Activated CD4-positive, alpha-beta T cell treated with anti-CD3 and anti-CD28 coated beads for 1 hour (primary cell): ENCODE data around the gene TTC28.

Experiments used
- DNase-seq: peaks from one replicate; pipeline ENCODE4 v3.0.0-alpha.2; 2020

TTC28 gene

GRCh38 chr22:28435982-28436381, 243.7 kb downstream of the TTC28 start:
- no peak for DNase-seq

DNA sequence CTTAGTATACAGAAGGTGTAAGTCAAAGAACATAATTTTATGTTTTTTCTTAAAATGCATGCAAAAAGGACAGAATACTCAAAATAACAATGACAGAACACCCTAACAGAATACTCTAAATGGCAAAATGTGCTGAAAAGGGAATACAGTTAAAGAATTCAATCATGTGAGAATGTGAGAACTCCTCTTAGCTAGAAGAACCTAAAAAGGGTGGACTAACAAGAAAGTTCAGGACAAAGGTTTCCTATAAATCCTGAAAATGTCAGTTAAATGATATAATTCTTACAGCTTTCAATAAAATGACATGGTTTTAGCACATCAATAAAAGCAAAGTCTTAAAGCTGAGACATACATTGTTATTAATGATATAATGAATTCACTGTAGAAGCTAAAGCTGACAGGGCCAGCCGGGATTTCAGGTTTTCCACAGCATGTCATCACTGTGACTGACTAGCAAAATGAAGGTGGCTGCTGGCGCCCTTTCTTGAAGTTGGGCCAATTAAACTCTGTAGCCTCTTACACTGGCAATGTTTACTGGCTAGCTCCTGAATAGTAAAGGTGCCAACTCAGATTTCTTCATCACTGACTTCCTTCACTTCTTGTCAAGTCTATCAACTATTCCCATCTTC, 244.4 kb downstream of the TTC28 start:
- DNase-seq: no peak

GRCh38 chr22:28430466-28431025, 249.1 kb downstream of the TTC28 start:
- DNase-seq: no peak

GRCh38 chr22:28429711-28430110, 249.9 kb downstream of the TTC28 start:
- DNase-seq: no peak

DNA sequence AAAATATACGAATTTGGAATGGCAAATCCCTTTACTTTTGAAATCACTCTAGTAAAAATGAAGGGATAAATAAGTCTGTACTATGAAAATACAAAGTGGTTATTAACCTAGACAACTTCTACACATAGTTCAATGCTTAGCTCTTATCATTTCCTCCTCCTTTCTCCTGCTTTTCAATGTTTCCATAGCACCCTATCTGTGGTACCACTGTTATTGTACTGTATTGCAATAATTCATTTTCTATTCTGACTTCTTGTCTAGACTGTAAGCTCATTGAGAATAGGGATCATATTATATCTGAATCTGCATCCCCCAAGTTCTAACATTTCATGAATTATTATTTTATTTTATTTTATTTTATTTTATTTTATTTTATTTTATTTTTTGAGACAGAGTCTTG, 251.4 kb downstream of the TTC28 start:
- DNase-seq: no peak

- DNase-seq: no peak
Observed at GRCh38 chr22:28426346-28427132, 253.1 kb downstream of the TTC28 start.

DNA sequence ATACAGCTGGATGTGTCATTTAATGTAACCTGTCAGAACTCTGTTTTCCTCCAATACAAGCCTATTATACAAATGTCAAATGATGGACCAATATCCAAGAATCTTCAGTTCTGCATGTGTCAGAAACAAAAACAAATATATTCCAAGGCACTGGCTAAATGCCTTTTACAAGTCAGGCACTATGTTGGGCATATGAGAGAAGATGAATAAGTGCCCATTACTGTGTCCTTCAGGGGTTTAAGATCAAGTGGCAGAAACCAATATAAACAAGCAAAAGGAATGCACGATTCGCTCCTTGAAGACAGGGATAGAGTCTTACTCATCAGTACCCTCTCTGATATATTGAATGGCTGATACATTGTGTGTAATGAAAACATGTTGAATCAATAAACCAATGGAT, 254.4 kb downstream of the TTC28 start:
- no peak for DNase-seq

DNA sequence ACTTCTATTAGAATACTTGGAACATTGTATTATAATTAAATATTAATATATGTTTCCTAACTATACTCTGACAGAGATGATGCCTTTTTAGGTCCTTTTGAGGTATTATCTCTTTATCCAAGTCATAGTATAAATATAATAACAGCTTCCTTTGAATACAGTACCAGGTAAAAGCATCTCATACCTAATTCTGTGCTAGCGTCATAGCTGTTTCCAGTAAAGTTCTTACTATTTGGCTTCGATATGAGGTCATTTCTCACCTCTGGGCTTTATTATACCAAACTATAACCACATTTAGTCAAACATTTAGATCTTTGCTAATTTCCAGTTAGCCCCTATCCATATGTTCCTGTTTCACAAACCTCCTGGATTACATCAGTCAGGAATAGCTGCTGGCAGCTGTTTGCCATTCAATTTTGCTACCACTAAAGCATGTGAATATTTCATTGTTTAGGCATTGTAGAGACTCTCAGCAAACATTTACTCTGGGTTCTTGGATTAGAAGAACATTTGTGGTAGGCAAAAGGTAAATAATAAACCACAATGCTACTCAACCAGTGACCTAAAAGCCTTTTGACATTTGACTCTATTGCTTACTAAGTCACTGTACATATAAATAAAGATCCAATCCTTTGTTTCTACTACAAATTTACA, 255.1 kb downstream of the TTC28 start:
- no peak for DNase-seq

DNA sequence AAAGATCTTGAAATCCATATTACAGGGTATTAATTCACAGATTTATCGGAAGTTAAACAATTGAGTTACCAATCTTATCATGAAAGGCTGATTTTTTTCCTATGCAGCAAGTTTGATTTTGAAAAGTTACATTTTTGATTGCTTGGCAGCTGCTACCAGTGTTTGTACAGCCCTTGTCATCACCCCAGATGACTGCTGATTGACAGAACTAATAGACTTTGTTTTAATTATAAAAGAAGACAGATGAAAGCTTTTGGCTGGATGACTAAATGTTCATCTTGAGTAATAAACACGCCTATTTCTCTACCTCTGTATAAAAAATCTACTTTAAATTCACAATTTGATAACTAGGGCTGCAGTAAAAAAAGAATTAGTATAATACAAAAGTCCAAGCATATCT, 259.7 kb downstream of the TTC28 start:
- DNase-seq: no peak

DNA sequence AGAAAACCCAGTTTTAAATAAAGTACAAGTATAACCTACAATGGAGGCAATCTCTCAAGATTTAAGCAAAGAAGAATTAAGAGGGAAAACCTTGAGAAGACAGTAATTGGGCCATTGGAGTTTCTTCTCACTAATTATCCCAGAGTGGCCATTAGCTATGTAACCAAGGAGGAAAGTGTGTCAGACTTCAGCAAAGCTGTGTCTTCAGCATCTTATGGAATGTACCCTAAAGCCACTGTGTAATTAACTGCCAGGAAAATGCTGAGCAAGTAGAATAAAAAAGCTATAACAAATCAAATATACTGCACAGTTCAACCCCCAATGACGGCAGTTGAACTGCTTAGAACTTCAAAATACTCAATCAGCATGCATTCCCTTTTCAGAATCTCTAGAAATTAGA, 261.6 kb downstream of the TTC28 start:
- DNase-seq: no peak

GRCh38 chr22:28417431-28417830, 262.2 kb downstream of the TTC28 start:
- DNase-seq: no peak

DNA sequence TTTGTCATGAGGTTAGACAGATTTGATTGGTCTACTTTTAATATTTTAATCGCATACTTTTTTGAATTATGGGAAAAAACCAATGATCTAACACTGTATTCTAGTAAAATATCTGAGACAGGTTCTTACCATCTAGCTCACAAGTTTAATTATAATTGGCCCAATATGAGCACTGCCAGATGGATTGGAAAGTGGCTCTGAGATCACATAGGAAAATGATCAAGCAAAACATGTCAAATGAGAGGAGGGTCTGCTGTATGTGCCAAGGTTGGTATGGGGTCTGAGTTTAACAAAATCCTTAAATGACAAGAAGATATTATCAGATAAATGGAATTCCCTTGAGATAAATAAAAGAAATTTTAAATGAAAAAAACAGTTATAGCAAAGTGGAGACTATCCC, 264.7 kb downstream of the TTC28 start:
- DNase-seq: no peak

GRCh38 chr22:28413612-28414399, 265.8 kb downstream of the TTC28 start:
- no peak for DNase-seq

- no peak for DNase-seq
Observed at GRCh38 chr22:28412109-28412508, 267.5 kb downstream of the TTC28 start.

- DNase-seq: no peak
Observed at GRCh38 chr22:28411125-28411524, 268.5 kb downstream of the TTC28 start.

GRCh38 chr22:28410050-28410816, 269.4 kb downstream of the TTC28 start:
- no peak for DNase-seq

- DNase-seq: no peak
Observed at GRCh38 chr22:28408709-28409108, 270.9 kb downstream of the TTC28 start.

DNA sequence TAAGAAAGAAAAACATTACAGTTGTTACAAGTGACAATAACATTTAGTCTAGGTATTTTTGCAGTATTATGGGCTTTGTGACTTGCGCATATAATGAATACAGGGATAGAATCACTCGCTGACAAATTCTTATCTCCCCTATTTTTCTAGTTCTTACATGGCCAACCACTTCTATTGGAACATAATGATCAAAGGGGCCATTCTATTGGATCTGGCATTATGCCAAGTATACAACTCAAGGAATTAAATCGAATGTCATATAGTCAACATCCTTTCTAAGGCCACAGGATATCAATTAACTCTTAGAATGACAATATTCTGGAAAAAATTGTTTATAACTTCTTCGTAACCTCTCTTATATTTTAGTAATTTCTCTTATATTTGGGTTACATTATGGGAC, 272.0 kb downstream of the TTC28 start:
- no peak for DNase-seq

DNA sequence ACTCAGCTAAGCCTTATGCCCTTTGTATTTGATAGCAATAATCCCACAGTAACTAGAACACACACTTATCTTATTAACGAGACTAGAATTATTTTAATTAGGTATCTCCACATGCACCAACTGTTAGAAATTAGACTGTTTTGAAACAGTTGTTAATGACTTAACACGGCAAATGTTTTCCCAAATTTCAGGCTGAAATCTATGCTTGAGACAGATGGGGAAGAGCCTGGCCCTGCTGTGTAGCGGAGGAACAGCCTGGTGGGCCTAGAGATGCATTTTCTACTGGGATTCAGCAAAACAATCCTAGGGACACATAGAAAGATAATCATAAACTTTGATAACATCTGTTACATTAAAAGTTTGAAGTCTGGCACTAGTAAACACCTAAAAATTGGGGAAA, 273.4 kb downstream of the TTC28 start:
- no peak for DNase-seq

- no peak for DNase-seq
Observed at GRCh38 chr22:28405588-28405987, 274.1 kb downstream of the TTC28 start.

DNA sequence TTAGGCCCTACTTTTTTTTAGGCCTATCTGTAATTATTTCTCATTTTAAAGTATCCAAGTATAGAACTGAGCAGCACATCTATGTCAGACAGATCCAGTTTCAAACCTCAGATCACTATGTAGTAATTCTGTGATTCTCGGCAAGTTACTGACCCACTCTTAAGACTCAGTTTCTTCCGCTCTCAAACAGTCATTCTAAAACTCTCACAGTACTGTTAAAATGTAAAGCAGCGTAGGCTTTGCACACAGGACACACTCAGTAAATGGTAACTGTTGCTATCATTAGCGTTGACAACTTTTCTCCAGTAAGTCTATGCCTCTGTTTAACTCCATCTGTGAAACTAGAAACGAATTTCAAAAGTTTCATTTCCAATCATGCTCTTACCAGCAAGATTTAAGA, 277.1 kb downstream of the TTC28 start:
- DNase-seq: no peak

GRCh38 chr22:28402060-28402459, 277.6 kb downstream of the TTC28 start:
- DNase-seq: no peak
